ENCODE measurements around the gene AVL9. TPM values are rescaled to one million over a fixed set of nuclear protein-coding genes. Genes with fewer than 3 reads are reported as not detected.
A peak's percentile ranks its signal among the peaks of the same experiment; 100 is the strongest.
"Not testable (repeated sequence)": the region's sequence is repeated elsewhere in the genome, so short reads cannot be mapped to it uniquely, and the experiment has no call there.

AVL9 gene
- polyA plus RNA-seq, 1 donor from 2014 or later, result 9.5 TPM

DNA sequence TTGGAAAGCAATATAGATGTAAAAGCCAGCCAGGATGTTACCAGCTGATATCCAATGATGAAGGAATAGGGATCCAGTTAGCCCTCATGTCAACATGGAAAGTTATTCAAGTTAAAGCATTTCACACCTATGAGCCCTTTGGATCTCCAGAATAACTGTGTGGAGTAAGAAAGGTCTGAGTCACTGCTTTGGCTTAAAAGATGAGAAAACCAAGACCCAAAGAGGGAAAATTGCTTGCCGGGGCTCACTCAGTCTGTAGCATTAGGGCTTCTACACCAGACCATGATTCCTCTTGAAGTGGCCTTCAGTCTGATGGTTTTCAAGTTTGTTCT lies 17.7 kb upstream of the AVL9 start:
- Mint-ChIP-seq H3K9me3 (no peaks in the 10 kb centered on the region), H3K36me3 (no peaks in the 10 kb centered on the region), H3K27me3 (peaks cover 5% of the 10 kb centered on the region), H3K4me3 (no peak overlapping the region), H3K27ac (no peak overlapping the region), H3K4me1 (no peaks in the 10 kb centered on the region)

DNA sequence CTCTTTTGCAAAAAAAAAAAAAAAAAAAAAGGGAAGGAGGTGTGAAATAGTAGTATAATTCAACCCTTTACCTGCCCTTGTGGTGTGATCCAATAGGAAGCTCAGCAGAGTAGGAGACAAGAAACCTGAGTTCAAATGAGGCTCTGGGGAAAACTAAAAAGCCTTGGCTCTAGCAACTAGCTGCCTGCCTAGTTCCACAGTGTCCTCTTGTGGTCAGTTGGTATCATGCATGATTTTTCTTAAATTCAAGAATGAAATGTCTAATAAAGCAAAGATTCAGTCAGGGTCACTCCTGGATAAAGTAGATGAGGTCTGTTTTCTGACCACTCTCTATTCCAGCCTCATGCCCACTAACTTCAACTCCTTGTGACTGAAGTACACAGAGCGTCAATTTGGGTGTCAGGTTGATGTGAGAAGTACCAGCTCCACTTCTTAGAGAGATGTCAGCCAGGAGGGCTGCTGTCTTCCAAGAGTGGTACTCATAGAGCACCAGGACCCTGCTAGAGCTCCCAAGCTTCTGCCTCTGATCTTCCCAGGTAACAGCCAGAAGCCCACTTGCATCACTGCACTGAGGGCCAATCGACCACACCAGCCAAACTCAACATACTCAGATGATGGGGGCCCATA lies 15.6 kb upstream of the AVL9 start:
- no peak overlapping the region for H3K4me3 Mint-ChIP-seq

DNA sequence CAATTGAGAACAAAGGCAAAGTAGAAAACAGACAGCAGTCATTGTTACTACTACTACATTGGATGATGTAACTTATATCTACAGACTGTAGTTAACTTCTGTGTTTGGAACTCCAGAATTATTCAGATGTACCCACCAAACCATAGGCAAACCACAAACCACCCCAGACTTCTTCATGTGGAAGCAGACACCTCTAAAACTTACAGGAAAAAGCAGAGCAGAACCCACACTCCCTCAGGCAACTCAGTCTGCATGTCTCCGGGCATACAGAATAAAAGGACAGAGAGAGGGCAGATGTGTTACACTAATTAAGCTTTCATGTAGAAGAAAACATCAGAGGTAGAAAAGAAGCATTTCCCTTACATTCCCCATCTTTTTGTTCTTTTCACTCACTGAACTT lies 14.1 kb upstream of the AVL9 start:
- H3K4me1 Mint-ChIP-seq, result no peaks in the 10 kb centered on the region
- peaks cover 5% of the 10 kb centered on the region for H3K27me3 Mint-ChIP-seq
- no peak overlapping the region for H3K4me3 Mint-ChIP-seq
- no peak overlapping the region for H3K27ac Mint-ChIP-seq
- H3K36me3 Mint-ChIP-seq, result no peaks in the 10 kb centered on the region
- no peaks in the 10 kb centered on the region for H3K9me3 Mint-ChIP-seq

More for the DNA sequence above, 15.6 kb upstream of the AVL9 start:
- H3K9me3 Mint-ChIP-seq, result no peaks in the 10 kb centered on the region
- H3K4me1 Mint-ChIP-seq, result no peaks in the 10 kb centered on the region
- no peaks in the 10 kb centered on the region for H3K36me3 Mint-ChIP-seq
- no peak overlapping the region for H3K27ac Mint-ChIP-seq
- H3K27me3 Mint-ChIP-seq, result peaks cover 5% of the 10 kb centered on the region

DNA sequence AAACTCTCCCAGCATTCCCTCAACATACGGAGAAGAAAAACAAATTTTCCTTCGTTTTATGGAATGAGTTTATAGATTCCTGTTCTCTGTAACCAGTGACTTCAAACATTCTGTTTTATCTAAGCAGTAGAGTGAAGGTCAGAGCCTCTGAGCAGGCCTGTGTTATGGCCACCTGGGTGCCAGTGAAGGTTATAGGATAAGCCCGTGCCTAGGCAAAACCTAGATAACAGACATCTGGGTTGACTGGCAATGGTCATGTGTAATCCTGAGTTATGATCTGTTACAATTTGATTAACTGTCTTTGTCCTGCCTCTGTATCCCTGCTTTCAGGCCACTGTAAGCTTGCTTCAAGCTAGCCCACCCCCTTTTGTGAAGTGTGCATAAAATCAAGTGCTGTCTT lies 13.4 kb upstream of the AVL9 start:
- H3K9me3 Mint-ChIP-seq, result no peaks in the 10 kb centered on the region
- no peaks in the 10 kb centered on the region for H3K36me3 Mint-ChIP-seq
- no peaks in the 10 kb centered on the region for H3K4me1 Mint-ChIP-seq
- peak overlapping the region in 1 of 3 donors; percentile 24 for H3K27ac Mint-ChIP-seq
- H3K27me3 Mint-ChIP-seq, result peaks cover 5% of the 10 kb centered on the region
- no peak overlapping the region for H3K4me3 Mint-ChIP-seq

DNA sequence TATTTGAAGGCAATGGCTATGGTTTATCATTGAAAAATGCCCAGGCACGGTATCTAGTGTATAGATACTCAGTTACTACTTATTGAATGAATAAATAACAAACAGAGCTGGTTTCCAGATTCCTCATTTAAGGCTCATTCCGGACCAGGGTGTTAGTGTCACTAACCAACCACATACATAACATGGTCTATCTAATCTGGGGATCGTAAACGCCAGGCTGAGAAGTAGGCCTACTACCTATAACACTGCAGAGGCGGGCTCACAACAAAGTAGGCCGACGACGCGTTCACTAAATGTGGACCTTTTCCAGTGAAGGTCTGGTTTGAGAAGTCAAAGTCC lies 5.5 kb upstream of the AVL9 start:
- peaks cover 3% of the 10 kb centered on the region for H3K36me3 Mint-ChIP-seq
- H3K9me3 Mint-ChIP-seq, result no peaks in the 10 kb centered on the region
- H3K27me3 Mint-ChIP-seq, result no peaks in the 10 kb centered on the region
- peak overlapping the region; percentile 89 to 98 (median 94) for H3K27ac Mint-ChIP-seq
- peak overlapping the region; percentile 89 to 96 (median 94) for H3K4me3 Mint-ChIP-seq
- peaks cover 16 to 22% (median 19%) of the 10 kb centered on the region in 3 donors for H3K4me1 Mint-ChIP-seq

DNA sequence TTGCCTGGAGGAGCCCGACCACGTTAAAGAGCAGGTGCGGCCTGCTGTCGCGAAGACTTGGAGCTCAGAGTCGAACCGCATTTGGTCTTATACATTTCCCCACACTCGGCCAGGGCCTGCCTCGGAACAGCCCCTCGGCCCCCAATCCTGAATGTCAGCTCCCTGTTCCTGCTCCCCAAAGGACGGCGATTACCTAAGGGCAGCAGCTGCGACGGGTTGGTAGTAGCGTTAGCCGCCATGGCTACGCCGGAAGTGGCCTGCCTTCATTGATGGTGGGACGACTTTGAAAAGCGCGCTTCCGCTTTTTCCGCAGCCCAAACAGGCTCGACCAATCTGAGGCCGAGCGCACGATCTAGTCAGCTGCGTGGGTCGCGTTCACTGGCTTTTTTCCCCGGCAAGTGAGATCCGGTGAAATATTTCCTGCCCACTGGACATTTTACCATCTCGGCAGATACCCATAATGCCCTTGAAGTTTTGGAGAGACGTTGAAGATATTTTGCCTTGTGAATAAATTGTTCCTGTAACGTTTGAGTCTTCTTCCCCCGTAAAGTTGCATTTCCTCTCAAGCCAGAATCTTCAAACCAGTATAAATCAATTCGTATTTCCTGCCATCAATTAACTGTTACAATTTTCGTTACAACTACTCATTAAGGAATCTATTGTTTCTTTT lies 5.0 kb upstream of the AVL9 start, which contains the start of gene LSM5:
TSS of gene LSM5 (minus strand) at position 254 of the 670 bp plus-strand sequence. CDS start at position 239, 15 bp downstream.
- no peaks in the 10 kb centered on the region for H3K9me3 Mint-ChIP-seq
- no peaks in the 10 kb centered on the region for H3K27me3 Mint-ChIP-seq
- peaks cover 16 to 25% (median 19%) of the 10 kb centered on the region in 3 donors for H3K4me1 Mint-ChIP-seq
- peak within 1 kb of the TSS; percentile 89 to 96 (median 94) for H3K4me3 Mint-ChIP-seq
- peaks cover 3% of the 10 kb centered on the region for H3K36me3 Mint-ChIP-seq
- peak within 1 kb of the TSS; percentile 89 to 98 (median 94) for H3K27ac Mint-ChIP-seq

DNA sequence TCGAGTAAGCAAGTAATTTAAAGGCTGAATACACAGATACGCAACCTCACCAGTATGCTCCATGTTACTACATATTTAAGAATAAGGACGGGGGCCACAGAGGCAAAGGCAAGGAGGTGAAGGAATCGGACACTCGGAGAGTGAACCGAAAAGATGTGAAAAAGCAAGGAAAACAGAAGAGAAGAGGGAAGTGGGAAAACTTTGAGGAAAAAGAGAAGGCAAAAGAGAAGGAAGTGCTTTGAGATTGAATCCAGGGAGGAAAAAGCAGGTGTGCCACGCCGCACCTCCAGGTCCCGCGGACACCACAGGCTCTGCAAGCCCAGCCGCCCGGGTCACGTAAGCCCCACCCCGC lies 367 bp upstream of the AVL9 start:
- peak overlapping the region; percentile 84 to 99 (median 96) for H3K4me3 Mint-ChIP-seq
- H3K4me1 Mint-ChIP-seq, result peaks cover 11 to 25% (median 19%) of the 10 kb centered on the region in 3 donors
- peak overlapping the region; percentile 91 to 96 (median 94) for H3K27ac Mint-ChIP-seq
- no peaks in the 10 kb centered on the region for H3K9me3 Mint-ChIP-seq
- H3K27me3 Mint-ChIP-seq, result no peaks in the 10 kb centered on the region
- H3K36me3 Mint-ChIP-seq, result peaks cover 3% of the 10 kb centered on the region

DNA sequence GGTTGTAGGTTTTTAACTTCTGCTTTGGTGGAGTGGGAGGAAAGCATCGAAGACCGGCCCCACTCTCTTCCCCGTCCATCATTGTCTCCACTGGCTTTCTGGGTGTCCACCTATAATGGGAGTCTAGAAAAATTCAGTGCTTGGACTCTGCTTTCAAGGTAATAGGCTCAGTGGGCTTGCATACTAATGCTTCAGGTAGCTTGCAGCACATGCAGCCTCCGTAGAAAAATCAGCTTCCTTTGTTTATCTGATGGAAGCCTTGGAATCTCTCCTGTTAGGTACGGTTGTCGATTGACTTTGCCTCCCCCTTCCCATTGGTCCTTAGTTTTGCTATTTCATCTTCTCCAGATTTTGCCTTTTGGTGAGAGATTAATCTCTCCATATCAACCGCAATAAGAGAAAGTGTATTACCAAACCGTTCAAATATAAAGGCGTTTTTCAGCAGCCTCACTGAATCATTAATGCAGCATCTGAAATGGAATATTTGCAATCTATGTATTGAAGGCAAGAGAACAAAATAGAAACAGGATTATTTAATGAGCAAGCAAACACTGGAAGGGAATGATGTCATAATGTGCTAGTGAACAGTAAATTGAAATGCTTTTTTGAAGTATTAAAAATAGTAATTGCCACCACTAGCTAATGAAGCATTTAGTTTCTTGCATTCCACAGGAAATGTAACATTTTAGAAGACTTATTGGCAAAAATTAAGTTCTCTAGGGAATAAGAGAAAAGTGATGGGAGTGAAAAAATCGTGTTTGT lies 944 bp downstream of the AVL9 start:
- Mint-ChIP-seq H3K27me3 (no peaks in the 10 kb centered on the region), H3K4me3 (peak overlapping the region; percentile 84 to 99 (median 96)), H3K36me3 (peaks cover 6% of the 10 kb centered on the region), H3K9me3 (no peaks in the 10 kb centered on the region), H3K27ac (peak overlapping the region; percentile 91 to 97 (median 94)), H3K4me1 (peaks cover 18 to 23% (median 21%) of the 10 kb centered on the region in 3 donors)

DNA sequence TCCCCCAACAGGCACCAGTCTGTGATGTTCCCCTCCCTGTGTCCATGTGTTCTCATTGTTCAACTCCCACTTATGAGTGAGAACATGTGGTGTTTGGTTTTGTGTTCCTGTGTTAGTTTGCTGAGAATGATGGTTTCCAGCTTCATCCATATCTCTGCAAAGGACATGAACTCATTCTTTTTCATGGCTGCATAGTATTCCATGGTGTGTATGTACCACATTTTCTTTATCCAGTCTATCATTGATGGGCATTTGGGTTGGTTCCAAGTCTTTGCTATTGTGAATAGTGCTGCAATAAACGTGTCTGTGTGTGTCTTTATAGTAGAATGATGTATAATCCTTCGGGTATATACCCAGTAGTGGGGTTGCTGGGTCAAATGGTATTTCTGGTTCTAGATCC lies 4.5 kb downstream of the AVL9 start:
- not testable (repeated sequence) for H3K36me3 Mint-ChIP-seq, H3K9me3 Mint-ChIP-seq, H3K27me3 Mint-ChIP-seq, H3K27ac Mint-ChIP-seq
- Mint-ChIP-seq H3K4me3 (peak overlapping the region in 1 of 4 donors; percentile 81), H3K4me1 (peaks cover 25 to 34% (median 32%) of the 10 kb centered on the region in 3 donors)

DNA sequence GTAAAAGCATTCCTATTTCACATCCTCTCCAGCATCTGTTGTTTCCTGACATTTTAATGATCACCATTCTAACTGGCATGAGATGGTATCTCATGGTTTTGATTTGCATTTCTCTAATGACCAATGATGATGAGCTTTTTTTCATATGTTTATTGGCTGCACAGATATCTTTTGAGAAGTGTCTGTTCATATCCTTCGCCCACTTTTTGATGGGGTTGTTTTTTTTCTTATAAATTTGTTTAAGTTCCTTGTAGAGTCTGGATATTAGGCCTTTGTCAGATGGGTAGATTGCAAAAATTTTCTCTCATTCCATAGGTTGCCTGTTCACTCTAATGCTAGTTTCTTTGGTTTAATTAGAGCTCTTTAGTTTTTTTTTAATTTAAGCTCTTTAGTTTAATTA lies 4.9 kb downstream of the AVL9 start:
- not testable (repeated sequence) for H3K36me3 Mint-ChIP-seq, H3K27ac Mint-ChIP-seq, H3K27me3 Mint-ChIP-seq, H3K9me3 Mint-ChIP-seq
- peaks cover 25 to 34% (median 28%) of the 10 kb centered on the region in 3 donors for H3K4me1 Mint-ChIP-seq
- peak overlapping the region in 1 of 4 donors; percentile 81 for H3K4me3 Mint-ChIP-seq

DNA sequence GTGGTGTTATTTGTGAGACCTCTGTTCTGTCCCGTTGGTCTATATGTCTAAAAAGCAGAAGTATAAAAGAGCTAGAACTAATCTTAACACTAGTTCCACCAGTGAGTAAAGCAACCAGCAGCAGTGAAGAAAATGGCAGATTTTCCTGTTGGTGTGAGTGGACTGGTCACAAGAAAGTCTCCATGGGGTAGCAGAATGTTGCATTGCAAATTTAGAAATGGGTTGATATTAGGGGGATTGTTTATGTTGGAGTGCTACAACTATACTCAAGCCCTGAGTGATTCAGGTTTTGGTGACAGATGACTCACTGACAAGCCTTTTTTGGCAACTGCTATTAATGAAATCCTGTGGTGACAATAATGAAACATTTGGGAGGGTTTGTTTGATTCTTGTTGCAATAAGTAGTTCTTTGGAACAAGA lies 5.6 kb downstream of the AVL9 start:
- no peaks in the 10 kb centered on the region for H3K27me3 Mint-ChIP-seq
- peaks cover 28 to 34% (median 32%) of the 10 kb centered on the region in 3 donors for H3K4me1 Mint-ChIP-seq
- no peaks in the 10 kb centered on the region for H3K9me3 Mint-ChIP-seq
- peak overlapping the region in 3 of 4 donors; percentile 5 to 41 (median 7) for H3K4me3 Mint-ChIP-seq
- peaks cover 6% of the 10 kb centered on the region for H3K36me3 Mint-ChIP-seq
- no peak overlapping the region for H3K27ac Mint-ChIP-seq

DNA sequence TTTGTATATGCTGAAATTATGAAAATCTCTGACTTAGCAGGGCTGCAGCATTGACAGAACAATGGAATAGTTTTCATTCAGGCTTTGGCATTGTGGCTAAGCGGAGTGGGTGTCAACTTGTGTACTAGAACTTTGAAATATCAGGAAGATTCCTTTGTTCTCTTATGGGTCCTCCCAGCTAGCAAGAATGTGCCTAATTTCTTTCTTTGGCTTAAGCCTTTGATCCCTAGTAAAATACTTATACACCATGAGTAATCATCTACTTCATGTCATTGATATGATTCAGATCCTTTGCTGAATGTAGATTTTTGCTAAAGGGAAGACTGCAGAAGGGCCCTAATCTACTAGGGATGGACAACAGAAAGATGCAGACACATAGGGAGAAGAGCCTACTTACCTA lies 6.2 kb downstream of the AVL9 start:
- Mint-ChIP-seq H3K36me3 (peaks cover 6% of the 10 kb centered on the region), H3K4me3 (peak overlapping the region in 1 of 4 donors; percentile 38), H3K27me3 (no peaks in the 10 kb centered on the region), H3K27ac (no peak overlapping the region), H3K9me3 (no peaks in the 10 kb centered on the region), H3K4me1 (peaks cover 27 to 35% (median 31%) of the 10 kb centered on the region in 3 donors)

DNA sequence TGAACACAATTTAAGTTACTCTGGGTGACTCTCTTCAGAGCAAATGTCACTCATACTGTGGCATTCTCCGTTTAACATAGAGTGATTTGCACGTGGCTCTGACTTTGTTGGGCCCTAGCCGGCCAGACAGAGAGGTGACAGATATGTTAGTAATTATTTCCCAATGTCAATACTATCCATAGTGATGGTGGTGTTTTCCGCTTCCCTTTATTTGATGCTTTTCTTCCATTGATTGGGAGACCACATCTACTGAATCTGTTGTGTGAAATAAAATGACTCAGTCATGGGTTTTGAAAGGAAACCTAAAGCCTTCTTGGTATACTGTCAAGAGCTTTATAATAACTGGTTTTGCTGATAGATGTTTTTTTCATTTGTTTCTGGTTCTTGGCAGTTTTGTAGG lies 7.4 kb downstream of the AVL9 start:
- Mint-ChIP-seq H3K27ac (peak overlapping the region in 1 of 3 donors; percentile 4), H3K4me1 (peaks cover 31 to 38% (median 38%) of the 10 kb centered on the region in 3 donors), H3K4me3 (no peak overlapping the region), H3K36me3 (peaks cover 6% of the 10 kb centered on the region), H3K27me3 (no peaks in the 10 kb centered on the region), H3K9me3 (no peaks in the 10 kb centered on the region)

DNA sequence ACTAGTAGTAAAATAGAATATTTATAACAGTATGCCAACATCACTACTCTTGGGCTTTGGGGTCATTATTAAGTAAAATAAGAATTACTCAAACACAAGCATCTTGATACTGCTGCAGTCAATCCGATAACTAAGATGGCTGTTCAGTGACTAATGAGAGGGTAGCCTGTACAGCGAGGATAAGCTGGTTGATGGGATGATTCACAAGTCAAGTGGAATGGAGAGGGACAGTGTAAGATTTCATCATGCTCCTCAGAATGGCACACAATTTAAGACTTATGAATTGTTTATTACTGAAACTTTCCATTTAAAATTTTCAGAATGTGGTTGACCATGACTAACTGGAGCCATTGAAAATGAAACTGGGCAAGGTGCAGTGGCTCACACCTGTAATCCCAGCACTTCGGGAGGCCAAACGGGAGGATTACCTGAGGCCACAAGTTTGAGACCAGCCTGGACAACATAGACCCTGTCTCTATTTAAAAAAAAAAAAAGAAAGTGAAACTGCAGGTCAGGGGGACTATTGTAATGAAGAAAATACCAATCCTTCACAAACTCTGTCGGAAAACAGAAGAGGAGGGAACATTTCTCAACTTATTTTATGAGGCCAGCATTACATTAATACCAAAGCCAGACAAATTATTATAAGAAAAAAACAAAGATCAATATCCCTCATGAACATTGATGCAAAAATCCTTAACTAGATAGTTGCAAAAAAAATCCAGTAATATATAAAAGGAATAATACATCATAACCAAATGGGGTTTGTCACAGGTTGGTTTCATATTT lies 11.2 kb downstream of the AVL9 start:
- no peaks in the 10 kb centered on the region for H3K9me3 Mint-ChIP-seq

DNA sequence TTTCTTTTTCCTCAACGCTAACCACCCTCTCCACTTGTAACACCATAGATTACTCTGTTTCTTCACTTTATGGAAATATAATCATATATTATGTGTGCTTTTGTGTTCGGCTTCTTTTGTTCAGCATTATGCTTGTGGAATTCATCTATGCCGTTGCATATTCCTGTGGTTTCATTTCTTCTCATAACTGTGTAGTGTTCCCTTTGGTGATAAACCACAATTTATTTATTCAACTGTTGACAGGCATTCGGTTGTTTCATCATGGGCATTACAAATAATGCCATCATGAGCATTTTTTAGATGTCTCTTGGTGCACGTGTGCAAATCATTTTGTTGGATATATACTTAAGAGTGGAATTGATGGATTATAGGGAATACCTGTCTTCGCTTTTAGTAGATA lies 12.1 kb downstream of the AVL9 start:
- peaks cover 26 to 42% (median 33%) of the 10 kb centered on the region in 3 donors for H3K4me1 Mint-ChIP-seq
- H3K27me3 Mint-ChIP-seq, result no peaks in the 10 kb centered on the region
- H3K9me3 Mint-ChIP-seq, result no peaks in the 10 kb centered on the region
- no peak overlapping the region for H3K4me3 Mint-ChIP-seq
- no peak overlapping the region for H3K27ac Mint-ChIP-seq
- no peaks in the 10 kb centered on the region for H3K36me3 Mint-ChIP-seq

More for the DNA sequence above, 11.2 kb downstream of the AVL9 start:
- H3K4me3 Mint-ChIP-seq, result peak overlapping the region in 2 of 4 donors; percentile 65 to 67
- peaks cover 23 to 38% (median 37%) of the 10 kb centered on the region in 3 donors for H3K4me1 Mint-ChIP-seq
- H3K27me3 Mint-ChIP-seq, result no peaks in the 10 kb centered on the region
- H3K27ac Mint-ChIP-seq, result peak overlapping the region in 1 of 3 donors; percentile 64
- no peaks in the 10 kb centered on the region for H3K36me3 Mint-ChIP-seq

Data from IgD-negative memory B cell (primary cell).